Effector memory CD8-positive, alpha-beta T cell (primary cell): Measurements from ENCODE around the gene HSD17B1.

Experiments
- ATAC-seq: fragments of 150-1000 bp; cut with Tn5 transposase; replicated peaks from 2 replicates; pipeline ENCODE4 v1.10.0; 2021; ENCODE audit warnings: mild to moderate bottlenecking, moderate library complexity
- DNase-seq, 3 experiments: peaks; one replicate each; pipeline ENCODE4 v3.0.0; 2021
- H3K27ac Mint-ChIP-seq, 2 donors: one replicate each; pipeline ENCODE4 v1.8.0; 2022; ENCODE audit warnings: mild to moderate bottlenecking in 2 of 2, mixed read lengths in 2 of 2, moderate library complexity in 2 of 2
- H3K27me3 Mint-ChIP-seq, 2 donors: one replicate each; pipeline ENCODE4 v1.8.0; 2022; ENCODE audit warnings: mixed read lengths in 2 of 2
- H3K36me3 Mint-ChIP-seq: one replicate; pipeline ENCODE4 v1.8.0; 2022; ENCODE audit warnings: mild to moderate bottlenecking, moderate library complexity, mixed read lengths; ENCODE audit not compliant: insufficient read depth
- H3K4me1 Mint-ChIP-seq, 2 donors: one replicate each; pipeline ENCODE4 v1.8.0; 2022; ENCODE audit warnings: low read depth in 2 of 2, mixed read lengths in 2 of 2
- H3K4me3 Mint-ChIP-seq, 2 donors: one replicate each; pipeline ENCODE4 v1.8.0; 2022; ENCODE audit warnings: mild to moderate bottlenecking in 2 of 2, mixed read lengths in 2 of 2, moderate library complexity in 2 of 2
- H3K9me3 Mint-ChIP-seq, 2 donors: one replicate each; pipeline ENCODE4 v1.8.0; 2022; ENCODE audit warnings: mixed read lengths in 2 of 2

HSD17B1 gene

DNA sequence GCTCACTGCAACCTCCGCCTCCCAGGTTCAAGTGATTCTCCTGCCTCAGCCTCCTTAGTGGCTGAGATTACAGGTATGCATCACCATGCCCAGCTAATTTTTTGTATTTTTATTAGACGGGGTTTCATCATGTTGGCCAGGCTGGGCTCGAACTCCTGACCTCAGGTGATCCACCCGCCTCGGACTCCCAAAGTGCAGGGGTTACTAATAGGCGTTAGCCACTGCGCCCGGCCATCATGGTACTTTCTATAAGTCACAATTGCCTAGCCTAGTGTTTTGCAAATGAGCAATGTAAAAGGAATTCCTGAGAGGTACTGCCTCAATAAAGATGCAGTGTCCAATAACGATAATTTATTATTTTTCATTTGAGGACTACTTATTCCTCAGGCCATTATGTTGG is 38.7 kb downstream of the HSD17B1 start:
- no peaks in the 10 kb centered on the region for H3K9me3 Mint-ChIP-seq
- H3K27ac Mint-ChIP-seq, result no peak overlapping the region
- H3K27me3 Mint-ChIP-seq, result no peaks in the 10 kb centered on the region
- no peak overlapping the region for H3K4me3 Mint-ChIP-seq
- DNase-seq (no peak), ATAC-seq (no peak)
- H3K4me1 Mint-ChIP-seq, result peaks cover 7 to 18% of the 10 kb centered on the region in 2 donors
- peaks cover 90% of the 10 kb centered on the region for H3K36me3 Mint-ChIP-seq

GRCh38 chr17:42596386-42596785 is 43.7 kb downstream of the HSD17B1 start:
- Mint-ChIP-seq H3K36me3 (peaks cover 87% of the 10 kb centered on the region), H3K4me1 (peaks cover 16 to 38% of the 10 kb centered on the region in 2 donors), H3K4me3 (no peak overlapping the region), H3K9me3 (no peaks in the 10 kb centered on the region), H3K27ac (no peak overlapping the region), H3K27me3 (no peaks in the 10 kb centered on the region)
- DNase-seq, result no peak
- ATAC-seq, result no peak

DNA sequence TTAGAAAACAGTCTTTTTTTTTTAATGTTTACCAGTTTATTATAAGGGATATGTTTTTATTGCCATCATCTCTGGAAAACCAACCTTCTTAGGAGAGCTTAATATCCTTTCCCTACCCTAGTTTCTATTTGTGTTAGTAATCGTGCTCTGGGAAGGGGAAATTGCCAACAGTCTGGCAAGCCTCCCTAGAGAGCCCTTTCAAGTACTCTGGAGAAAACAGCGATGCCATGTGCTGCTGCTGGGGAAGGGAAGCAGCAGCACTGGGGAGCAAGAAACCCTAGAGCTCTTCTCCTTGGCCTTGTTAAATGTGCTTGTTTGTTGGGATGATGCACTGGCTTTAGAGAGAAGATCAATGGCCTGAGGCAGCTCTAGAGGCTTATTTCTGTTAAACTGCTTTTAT is 46.2 kb downstream of the HSD17B1 start:
- no peaks in the 10 kb centered on the region for H3K9me3 Mint-ChIP-seq
- H3K27ac Mint-ChIP-seq, result peak overlapping the region in 1 of 2 donors; percentile 8
- H3K4me3 Mint-ChIP-seq, result peak overlapping the region in 1 of 2 donors; percentile 14
- peaks cover 88% of the 10 kb centered on the region for H3K36me3 Mint-ChIP-seq
- ATAC-seq (no peak), DNase-seq (no peak)
- peaks cover 26 to 45% of the 10 kb centered on the region in 2 donors for H3K4me1 Mint-ChIP-seq
- H3K27me3 Mint-ChIP-seq, result no peaks in the 10 kb centered on the region

DNA sequence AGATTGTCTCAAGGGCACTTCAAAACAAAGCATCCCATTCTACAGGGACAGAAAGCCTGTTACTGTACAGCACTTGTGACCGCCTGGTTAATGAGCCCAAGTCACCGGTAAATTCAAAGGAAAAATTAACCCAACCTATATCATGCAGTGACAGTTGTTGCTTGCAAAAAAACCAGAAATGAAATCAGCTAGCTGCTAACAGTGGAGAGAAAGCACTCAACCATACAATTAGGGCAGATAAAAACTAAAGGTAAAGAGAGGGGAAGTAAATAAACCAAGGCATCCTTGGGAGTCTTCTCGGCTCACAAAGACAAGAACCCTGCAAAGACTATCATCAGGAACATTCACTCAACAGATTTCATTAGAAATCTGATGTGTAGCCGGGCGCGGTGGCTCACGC is 50.6 kb downstream of the HSD17B1 start:
- Mint-ChIP-seq H3K27me3 (no peaks in the 10 kb centered on the region), H3K9me3 (no peaks in the 10 kb centered on the region), H3K4me3 (peak overlapping the region; percentile 23 to 54), H3K27ac (peak overlapping the region; percentile 77 to 88), H3K36me3 (peaks cover 72% of the 10 kb centered on the region), H3K4me1 (peaks cover 47 to 71% of the 10 kb centered on the region in 2 donors)
- ATAC-seq, result no peak
- no peak for DNase-seq
